PC-9 (cell line): ENCODE results near the gene PRIM1.

ENCODE experiments used
- CTCF ChIP-seq: fragments of 200-600 bp; sonication (generic); conservative IDR thresholded peaks from 2 replicates; pipeline ENCODE4 v1.6.1; 2017; ENCODE audit warnings: mixed run types, antibody characterized with exemption, mild to moderate bottlenecking, moderate library complexity
- EZH2 ChIP-seq: fragments of 200-600 bp; sonication (generic); IDR thresholded peaks from 2 replicates; pipeline ENCODE4 v1.8.0; 2017; ENCODE audit warnings: antibody characterized with exemption, low read depth

DNA sequence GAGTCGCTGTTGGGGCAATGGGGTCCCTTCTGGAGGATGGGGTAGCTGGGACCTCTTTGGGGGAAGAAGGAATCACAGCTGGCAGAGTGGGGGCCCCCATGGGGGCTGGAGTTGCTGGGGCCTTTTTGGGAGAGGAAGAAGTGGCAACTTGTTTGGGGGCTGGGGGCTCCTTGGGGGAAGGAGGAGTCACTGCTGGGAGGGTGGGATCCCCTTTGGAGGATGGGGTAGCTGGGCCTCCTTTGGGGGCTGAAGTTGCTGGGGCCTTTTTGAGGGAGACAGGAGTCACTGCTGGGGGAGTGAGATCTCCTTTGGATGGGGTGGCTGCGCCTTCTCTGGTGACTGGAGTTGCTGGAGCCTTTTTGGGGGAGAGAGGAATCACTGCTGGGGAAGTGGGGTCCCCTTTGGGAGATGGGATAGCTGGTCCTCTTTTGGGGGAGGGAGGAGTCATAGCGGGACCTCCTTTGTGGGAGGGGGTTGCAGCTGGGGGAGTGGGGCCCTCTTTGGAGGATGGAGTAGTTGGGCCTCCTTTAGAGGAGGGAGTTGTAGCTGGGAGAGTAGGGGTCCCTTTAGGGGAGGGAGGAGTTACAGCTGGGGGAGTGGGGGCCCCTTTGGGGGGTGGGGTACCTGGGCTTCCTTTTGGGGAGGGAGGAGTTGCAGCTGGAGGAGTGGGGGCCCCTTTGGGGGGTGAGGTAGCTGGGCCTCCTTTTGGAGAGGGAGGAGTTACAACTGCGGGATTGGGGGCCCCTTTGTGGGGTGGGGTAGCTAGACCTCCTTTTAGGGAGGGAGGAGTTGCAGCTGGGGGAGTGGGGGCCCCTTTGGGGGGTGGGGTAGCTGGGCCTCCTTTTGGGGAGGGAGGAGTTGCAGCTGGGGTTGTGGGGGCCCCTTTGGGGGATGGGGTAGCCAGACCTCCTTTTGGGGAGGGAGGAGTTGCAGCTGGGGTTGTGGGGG, 34.9 kb downstream of the PRIM1 start:
- TF ChIP-seq CTCF (no peak), EZH2 (no peak)
